ENCODE data around the gene SOCS7.
A peak's percentile ranks its signal among the peaks of the same experiment; 100 is the strongest.

The SOCS7 gene, protein sequence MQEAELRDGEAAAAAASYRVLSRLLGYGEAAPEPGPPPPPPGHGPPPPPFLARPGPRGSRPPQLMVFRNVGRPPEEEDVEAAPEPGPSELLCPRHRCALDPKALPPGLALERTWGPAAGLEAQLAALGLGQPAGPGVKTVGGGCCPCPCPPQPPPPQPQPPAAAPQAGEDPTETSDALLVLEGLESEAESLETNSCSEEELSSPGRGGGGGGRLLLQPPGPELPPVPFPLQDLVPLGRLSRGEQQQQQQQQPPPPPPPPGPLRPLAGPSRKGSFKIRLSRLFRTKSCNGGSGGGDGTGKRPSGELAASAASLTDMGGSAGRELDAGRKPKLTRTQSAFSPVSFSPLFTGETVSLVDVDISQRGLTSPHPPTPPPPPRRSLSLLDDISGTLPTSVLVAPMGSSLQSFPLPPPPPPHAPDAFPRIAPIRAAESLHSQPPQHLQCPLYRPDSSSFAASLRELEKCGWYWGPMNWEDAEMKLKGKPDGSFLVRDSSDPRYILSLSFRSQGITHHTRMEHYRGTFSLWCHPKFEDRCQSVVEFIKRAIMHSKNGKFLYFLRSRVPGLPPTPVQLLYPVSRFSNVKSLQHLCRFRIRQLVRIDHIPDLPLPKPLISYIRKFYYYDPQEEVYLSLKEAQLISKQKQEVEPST

DNA sequence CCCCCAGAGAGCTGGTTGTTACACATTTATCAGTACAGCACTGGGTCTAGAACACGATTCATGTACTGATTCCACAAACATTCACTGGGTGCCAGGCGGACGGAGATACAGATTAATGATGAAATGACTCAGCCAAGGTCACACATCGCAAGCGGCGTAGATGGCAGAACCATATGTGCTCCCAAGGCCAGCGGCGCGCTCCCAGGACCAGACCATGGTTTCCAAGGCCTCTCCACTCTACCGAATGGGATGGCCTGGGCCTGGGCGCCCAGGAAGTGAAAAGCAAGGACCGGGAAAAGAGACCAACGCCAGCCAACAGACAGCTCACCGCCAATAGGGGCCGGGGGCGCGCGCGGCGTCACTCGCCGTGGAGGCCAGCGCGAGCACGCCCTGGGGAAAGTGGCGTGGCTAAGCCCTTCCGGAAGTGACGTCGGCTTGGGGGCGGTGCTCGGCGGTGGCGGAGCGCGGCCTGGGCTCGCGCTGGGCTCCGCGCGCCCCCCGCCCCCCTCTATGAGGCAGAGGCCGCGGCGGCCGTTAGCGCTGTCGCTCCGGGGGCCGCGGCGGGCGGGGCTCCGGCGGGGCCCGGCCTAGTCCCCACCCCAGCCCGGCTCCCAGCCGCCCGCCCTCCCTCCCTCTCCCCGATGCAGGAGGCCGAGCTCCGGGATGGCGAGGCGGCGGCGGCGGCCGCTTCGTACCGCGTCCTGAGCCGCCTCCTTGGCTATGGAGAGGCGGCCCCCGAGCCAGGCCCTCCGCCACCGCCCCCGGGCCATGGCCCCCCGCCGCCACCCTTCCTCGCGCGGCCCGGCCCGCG lies at the start of gene SOCS7:
TSS of gene SOCS7 (plus strand) at position 433 of the 811 bp plus-strand sequence. CDS start at position 642, 209 bp downstream.
- FAIRE-seq (no peak), DNase-seq (ENCODE audit: insufficient read length, low spot score) (peak; percentile 90)
- peak; percentile 75 for TF ChIP-seq POLR2A (IDR thresholded peaks at IDR 0.05; ENCODE audit: low read depth, low read length)

DNA sequence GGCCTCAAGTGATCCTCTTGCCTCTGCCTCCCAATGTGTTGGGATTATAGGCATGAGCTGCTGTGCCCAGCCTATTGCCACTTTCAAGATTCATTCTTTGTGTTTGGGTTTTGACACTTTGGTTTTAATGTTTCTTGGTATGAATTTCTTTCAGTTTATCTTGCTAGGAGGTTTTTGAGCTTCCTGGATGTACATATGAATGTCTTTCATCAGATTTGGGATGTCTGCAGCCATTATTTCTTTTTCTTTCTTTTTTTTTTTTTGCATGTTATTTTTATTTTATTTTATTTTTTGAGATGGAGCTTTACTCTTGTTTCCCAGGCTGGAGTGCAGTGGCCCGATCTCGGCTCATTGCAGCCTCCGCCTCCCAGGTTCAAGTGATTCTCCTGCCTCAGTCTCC lies 36.1 kb upstream of the SOCS7 start:
- DNase-seq (ENCODE audit: insufficient read length, low spot score) (no peak), FAIRE-seq (no peak)
- no peak for TF ChIP-seq POLR2A (IDR thresholded peaks at IDR 0.05; ENCODE audit: low read depth, low read length)

DNA sequence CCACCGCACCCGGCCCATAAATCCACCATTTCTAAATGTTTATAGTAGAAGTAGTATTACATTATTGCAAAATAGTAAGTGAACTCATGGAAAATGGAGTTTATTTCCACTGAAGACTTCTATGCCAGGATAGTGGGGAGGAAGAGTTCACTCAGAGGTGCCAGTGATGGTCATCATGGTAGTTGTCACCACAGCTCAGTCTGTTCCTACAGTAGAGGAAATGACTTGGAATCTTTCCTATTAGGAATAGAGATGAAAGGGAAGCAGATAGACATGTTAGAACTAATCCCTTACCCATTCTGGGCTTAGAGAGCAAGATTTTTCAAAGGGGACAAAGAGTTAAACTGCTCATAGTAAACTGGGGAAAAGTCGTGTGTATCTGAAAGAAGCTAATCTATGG lies 34.6 kb upstream of the SOCS7 start:
- no peak for TF ChIP-seq POLR2A (IDR thresholded peaks at IDR 0.05; ENCODE audit: low read depth, low read length)
- no peak for FAIRE-seq
- no peak for DNase-seq (ENCODE audit: insufficient read length, low spot score)

DNA sequence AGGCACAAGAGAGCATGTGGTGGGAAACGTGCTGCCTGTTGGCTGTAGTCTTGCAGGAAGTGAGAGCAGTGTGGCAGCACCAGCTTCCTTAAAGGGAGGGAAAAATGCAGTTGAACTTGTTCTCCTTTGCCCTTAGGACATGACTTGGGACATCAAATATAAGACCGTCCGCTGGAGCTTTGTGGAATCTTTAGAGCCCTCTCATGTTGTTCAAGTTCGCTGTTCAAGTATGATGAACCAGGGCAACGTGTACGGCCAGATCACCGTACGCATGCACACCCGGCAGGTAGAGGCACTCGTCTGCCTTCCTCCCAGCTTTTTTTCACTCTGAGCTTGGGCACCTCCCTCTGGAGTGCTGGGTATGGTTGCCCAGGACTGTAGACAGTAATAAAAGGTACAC lies 31.2 kb upstream of the SOCS7 start:
- TF ChIP-seq POLR2A (IDR thresholded peaks at IDR 0.05; ENCODE audit: low read depth, low read length), result no peak
- DNase-seq (ENCODE audit: insufficient read length, low spot score), result no peak
- no peak for FAIRE-seq

DNA sequence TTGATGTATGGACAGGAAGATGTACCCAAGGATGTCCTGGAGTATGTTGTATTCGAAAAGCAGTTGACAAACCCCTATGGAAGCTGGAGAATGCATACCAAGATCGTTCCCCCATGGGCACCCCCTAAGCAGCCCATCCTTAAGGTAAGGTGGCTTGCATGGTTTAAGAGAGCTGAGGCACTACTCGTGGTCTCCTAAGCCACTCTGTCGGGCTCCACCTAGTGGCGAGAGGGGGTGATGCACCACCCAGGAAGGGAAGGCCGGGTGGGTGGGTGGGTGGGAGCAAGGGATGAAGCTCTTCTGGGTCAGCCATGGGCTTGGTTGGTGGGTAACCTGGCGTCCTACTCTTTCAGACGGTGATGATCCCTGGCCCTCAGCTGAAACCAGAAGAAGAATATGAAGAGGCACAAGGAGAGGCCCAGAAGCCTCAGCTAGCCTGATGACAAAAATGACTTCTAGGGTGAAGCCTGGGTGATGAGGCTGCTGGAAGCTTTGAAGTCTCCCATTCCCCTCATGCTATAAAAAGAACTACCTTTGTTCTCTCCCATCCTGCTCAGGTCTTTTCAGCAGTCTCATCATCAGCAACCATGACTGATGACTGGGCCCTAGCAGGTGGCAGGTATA lies 29.4 kb upstream of the SOCS7 start:
- DNase-seq (ENCODE audit: insufficient read length, low spot score), result peak; percentile 56
- TF ChIP-seq POLR2A (IDR thresholded peaks at IDR 0.05; ENCODE audit: low read depth, low read length), result no peak

DNA sequence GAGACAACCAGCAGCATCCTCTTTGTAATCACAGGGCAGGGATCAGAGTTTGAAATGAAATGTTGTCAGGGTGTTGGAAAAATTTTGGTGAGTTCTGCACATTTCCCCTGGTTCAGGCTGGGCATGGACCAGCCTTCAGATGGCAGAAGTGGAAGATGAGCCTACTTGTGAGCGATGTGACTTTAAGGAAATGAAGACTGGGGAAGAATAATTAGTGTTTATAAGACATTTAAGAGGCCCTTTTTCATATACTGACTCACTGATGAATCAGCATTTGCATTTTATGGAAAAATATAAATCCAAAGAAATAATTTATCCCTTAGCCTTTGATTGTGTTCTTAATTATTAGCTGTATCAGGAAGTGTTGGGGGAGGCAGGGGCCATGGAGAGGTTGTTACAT lies 28.7 kb upstream of the SOCS7 start:
- no peak for TF ChIP-seq POLR2A (IDR thresholded peaks at IDR 0.05; ENCODE audit: low read depth, low read length)
- FAIRE-seq (no peak), DNase-seq (ENCODE audit: insufficient read length, low spot score) (no peak)

More for the DNA sequence above, 29.4 kb upstream of the SOCS7 start:
- FAIRE-seq, result no peak

DNA sequence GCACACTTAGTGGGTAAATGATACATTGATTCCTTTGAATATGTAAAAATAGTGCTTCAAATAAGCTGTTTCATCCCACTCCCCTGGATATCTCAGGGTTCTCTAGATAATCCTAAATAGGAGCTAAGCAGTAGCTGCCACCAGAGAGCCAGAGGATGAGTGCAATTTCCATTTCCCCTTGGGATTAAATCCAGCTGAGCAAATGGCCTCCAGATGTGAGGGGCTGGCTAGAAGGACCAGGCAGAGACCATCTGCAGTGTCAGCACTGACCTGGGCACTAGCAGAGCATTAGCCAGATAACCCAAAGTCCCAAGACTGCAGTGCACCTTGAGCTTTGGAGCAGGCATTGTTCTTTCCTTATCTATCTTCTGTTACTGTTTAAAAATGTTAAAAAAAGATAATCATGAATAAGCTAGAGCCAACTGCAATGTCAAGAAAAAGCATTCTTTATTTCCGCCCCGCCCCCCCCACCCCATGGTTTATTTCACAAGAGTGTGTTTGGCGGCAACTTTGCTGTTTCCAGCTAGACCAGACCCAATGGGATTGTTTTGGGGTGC lies 27.4 kb upstream of the SOCS7 start:
- DNase-seq (ENCODE audit: insufficient read length, low spot score) (no peak), FAIRE-seq (no peak)
- no peak for TF ChIP-seq POLR2A (IDR thresholded peaks at IDR 0.05; ENCODE audit: low read depth, low read length)

DNA sequence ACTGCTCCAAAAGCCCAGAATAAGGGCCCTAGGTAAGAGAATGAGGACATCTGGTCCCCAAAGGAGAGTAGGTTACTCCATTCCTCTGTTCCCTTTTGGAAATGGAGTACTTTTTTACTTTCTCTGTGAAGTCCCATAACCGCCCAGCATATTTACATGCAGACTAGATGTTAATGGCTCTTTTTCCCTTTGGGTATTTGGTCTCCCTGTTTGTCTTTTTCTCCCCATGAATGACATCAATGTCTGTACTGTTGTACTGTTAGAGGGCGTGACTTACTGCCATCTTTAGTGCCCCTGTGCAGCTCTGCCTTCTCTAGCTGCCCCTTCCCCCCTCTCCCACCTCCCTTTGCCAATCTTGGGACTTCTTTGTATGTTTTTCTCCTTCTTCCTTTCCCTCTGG lies 26.9 kb upstream of the SOCS7 start:
- TF ChIP-seq POLR2A (IDR thresholded peaks at IDR 0.05; ENCODE audit: low read depth, low read length), result no peak
- FAIRE-seq (no peak), DNase-seq (ENCODE audit: insufficient read length, low spot score) (no peak)

DNA sequence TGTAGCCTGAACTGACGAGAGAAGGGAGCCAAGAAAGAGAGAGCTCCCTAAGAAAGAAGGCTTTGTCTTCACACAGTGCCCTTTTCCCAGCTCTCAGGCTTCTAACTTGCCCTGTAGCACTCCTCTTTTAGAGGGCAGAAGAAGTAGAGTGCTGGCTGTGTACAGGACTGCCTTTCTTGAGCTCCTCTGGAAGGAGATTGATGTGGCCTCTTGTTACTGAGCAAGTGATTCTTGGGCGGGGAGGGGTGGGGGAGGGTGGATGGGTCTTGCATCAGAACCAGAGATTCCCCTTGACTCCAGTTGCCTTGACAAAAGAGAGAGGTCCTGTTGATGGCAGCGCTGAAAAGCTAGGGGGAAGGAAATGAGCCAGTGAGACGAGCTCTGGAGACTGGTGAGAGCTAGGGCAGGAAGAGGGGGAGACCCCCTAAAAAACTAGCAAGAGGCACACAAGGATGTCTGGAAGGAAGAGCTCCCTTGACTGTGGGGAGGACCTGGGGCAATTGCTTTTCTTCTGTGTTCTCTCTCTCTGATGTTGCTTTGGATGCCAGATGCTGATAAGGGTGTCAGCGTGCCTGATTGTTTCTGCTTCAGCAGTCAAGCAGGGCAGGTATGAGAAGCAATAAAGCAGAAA lies 26.3 kb upstream of the SOCS7 start:
- DNase-seq (ENCODE audit: insufficient read length, low spot score), result no peak
- FAIRE-seq, result no peak
- no peak for TF ChIP-seq POLR2A (IDR thresholded peaks at IDR 0.05; ENCODE audit: low read depth, low read length)

DNA sequence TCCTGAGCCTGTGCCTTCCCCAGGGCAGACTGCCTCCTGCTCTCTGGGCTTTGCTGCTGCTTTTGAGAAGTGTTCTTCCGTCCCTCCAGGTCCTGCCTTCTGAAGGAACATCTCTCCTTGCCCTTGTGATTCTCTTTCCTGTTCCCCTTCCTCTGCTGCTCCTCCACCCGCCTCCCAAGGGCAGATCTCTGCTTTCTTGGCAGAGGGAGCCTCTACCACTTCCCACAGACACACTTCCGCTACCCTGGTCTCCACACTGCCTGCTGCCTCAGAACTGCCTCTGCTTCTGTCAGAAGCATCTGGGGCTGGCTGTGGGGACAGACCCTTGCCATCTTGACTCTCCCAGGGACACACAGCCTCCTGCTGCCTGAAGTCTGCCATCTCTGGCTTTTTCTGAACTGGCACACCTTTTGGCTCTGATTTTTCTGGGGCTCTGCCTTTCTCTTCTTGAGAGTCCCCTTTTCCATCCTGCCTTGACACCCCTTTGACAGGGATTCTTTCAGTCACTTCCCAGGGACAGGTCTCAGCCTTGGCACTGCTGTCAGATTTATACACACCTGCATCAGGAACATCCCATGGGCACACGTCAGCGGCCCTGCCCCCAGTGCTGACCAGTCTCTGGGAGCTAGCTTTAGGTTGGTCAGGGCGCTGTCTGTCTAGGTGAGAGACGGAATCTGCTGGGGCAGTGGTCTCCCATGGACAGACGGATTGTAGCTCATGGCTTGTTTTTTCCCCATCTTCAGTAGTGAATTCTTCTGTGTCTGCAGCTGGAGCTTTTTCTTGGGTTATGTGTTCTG lies 24.4 kb upstream of the SOCS7 start:
- no peak for FAIRE-seq
- TF ChIP-seq POLR2A (IDR thresholded peaks at IDR 0.05; ENCODE audit: low read depth, low read length), result no peak
- DNase-seq (ENCODE audit: insufficient read length, low spot score), result no peak

DNA sequence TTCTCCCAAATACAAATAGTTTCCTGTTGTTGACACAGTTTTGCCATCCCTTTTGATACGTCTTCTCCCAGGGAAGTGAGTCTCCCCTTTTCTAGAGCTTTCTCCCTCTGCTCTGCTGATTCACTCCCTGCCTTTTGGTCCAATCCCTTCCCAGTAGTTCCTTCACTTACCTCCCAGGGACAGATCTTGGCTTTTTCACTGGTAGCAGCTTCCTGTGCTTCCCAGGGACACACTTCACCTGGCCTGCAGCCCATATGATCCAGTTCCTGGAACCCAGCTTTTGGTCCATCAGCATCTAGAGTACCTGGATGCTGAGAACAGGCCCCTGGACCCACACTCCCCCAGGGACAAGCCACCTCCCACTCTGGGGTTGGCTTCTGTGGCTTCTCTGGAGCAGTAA lies 23.7 kb upstream of the SOCS7 start:
- FAIRE-seq (no peak), DNase-seq (ENCODE audit: insufficient read length, low spot score) (no peak)
- no peak for TF ChIP-seq POLR2A (IDR thresholded peaks at IDR 0.05; ENCODE audit: low read depth, low read length)

DNA sequence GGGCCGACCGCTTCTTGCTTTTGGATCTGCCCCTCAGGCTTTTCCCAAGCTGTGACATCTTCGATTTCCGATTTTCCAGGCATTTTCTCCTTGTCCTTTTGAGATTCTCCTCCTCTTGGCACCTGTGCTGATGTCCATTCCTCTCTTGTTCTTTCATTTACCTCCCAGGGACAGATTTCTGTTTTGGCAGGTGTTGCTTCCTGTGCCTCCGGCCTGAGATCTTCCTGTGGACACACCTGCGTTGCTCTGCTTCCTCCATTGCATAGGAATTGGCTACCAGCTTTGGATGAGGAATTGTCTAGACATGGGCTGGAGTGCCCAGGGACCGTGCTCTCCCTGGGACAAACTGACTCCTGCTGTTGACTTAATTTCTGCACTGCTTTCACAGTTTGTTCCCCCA lies 23.0 kb upstream of the SOCS7 start:
- FAIRE-seq (no peak), DNase-seq (ENCODE audit: insufficient read length, low spot score) (no peak)
- TF ChIP-seq POLR2A (IDR thresholded peaks at IDR 0.05; ENCODE audit: low read depth, low read length), result no peak

Data from H54 (cell line).